Neuron (in vitro differentiated cells): ENCODE measurements around the gene PDLIM4.

Source experiments
- H2AFZ ChIP-seq: one replicate; pipeline ENCODE4 v1.6.1; 2013; ENCODE audit warnings: low read depth, mild to moderate bottlenecking, inconsistent platforms, low read length, moderate library complexity
- H3K27me3 ChIP-seq: one replicate; pipeline ENCODE4 v1.6.1; 2013; ENCODE audit warnings: low read length; ENCODE audit not compliant: insufficient read depth
- H3K36me3 ChIP-seq: one replicate; pipeline ENCODE4 v1.6.1; 2013; ENCODE audit warnings: low read length; ENCODE audit not compliant: insufficient read depth
- H3K4me1 ChIP-seq: one replicate; pipeline ENCODE4 v1.6.1; 2013; ENCODE audit warnings: low read length; ENCODE audit not compliant: insufficient read depth
- H3K4me3 ChIP-seq: 2 replicates; pipeline ENCODE4 v1.5.1; 2013; ENCODE audit warnings: mild to moderate bottlenecking, low read length, moderate library complexity
- H3K9me3 ChIP-seq: one replicate; pipeline ENCODE4 v1.6.1; 2013; ENCODE audit warnings: low read length

PDLIM4 gene

GRCh38 chr5:132233081-132233480, 24.4 kb upstream of the PDLIM4 start:
- Histone ChIP-seq H3K36me3 (no peaks in the 10 kb centered on the region), H3K4me1 (no peaks in the 10 kb centered on the region), H3K27me3 (peaks cover 18% of the 10 kb centered on the region), H2AFZ (no peak overlapping the region), H3K4me3 (no peak overlapping the region), H3K9me3 (no peaks in the 10 kb centered on the region)

GRCh38 chr5:132233811-132234683, 23.4 kb upstream of the PDLIM4 start:
- Histone ChIP-seq H3K4me3 (no peak overlapping the region), H3K4me1 (no peaks in the 10 kb centered on the region), H3K9me3 (no peaks in the 10 kb centered on the region), H2AFZ (no peak overlapping the region), H3K36me3 (no peaks in the 10 kb centered on the region), H3K27me3 (peaks cover 16% of the 10 kb centered on the region)

GRCh38 chr5:132234684-132235062, 22.8 kb upstream of the PDLIM4 start:
- H3K4me3 ChIP-seq, result no peak overlapping the region
- H3K27me3 ChIP-seq, result peaks cover 10% of the 10 kb centered on the region
- H3K4me1 ChIP-seq, result no peaks in the 10 kb centered on the region
- no peak overlapping the region for H2AFZ ChIP-seq
- no peaks in the 10 kb centered on the region for H3K36me3 ChIP-seq
- H3K9me3 ChIP-seq, result no peaks in the 10 kb centered on the region

GRCh38 chr5:132235340-132235739, 22.2 kb upstream of the PDLIM4 start:
- H2AFZ ChIP-seq, result no peak overlapping the region
- no peaks in the 10 kb centered on the region for H3K9me3 ChIP-seq
- no peak overlapping the region for H3K4me3 ChIP-seq

GRCh38 chr5:132237141-132237540, 20.4 kb upstream of the PDLIM4 start:
- no peaks in the 10 kb centered on the region for H3K36me3 ChIP-seq
- H3K4me3 ChIP-seq, result no peak overlapping the region
- no peaks in the 10 kb centered on the region for H3K9me3 ChIP-seq
- peaks cover 6% of the 10 kb centered on the region for H3K27me3 ChIP-seq
- H3K4me1 ChIP-seq, result no peaks in the 10 kb centered on the region
- no peak overlapping the region for H2AFZ ChIP-seq

More at GRCh38 chr5:132235340-132235739, 22.2 kb upstream of the PDLIM4 start:
- no peaks in the 10 kb centered on the region for H3K36me3 ChIP-seq
- no peaks in the 10 kb centered on the region for H3K4me1 ChIP-seq
- peaks cover 8% of the 10 kb centered on the region for H3K27me3 ChIP-seq

- H3K27me3 ChIP-seq, result peaks cover 3% of the 10 kb centered on the region
- no peak overlapping the region for H2AFZ ChIP-seq
- H3K4me3 ChIP-seq, result no peak overlapping the region
- no peaks in the 10 kb centered on the region for H3K9me3 ChIP-seq
- H3K4me1 ChIP-seq, result no peaks in the 10 kb centered on the region
- H3K36me3 ChIP-seq, result no peaks in the 10 kb centered on the region
Measured at GRCh38 chr5:132237670-132238069, 19.8 kb upstream of the PDLIM4 start.

- Histone ChIP-seq H3K4me1 (no peaks in the 10 kb centered on the region), H3K4me3 (no peak overlapping the region), H3K9me3 (no peaks in the 10 kb centered on the region), H2AFZ (no peak overlapping the region), H3K27me3 (no peaks in the 10 kb centered on the region), H3K36me3 (no peaks in the 10 kb centered on the region)
Measured at GRCh38 chr5:132238169-132238744, 19.2 kb upstream of the PDLIM4 start.

GRCh38 chr5:132238901-132239500, 18.5 kb upstream of the PDLIM4 start:
- H3K9me3 ChIP-seq, result no peaks in the 10 kb centered on the region
- H3K4me3 ChIP-seq, result no peak overlapping the region
- no peaks in the 10 kb centered on the region for H3K27me3 ChIP-seq
- H2AFZ ChIP-seq, result no peak overlapping the region
- H3K4me1 ChIP-seq, result no peaks in the 10 kb centered on the region
- H3K36me3 ChIP-seq, result no peaks in the 10 kb centered on the region

GRCh38 chr5:132239776-132240175, 17.7 kb upstream of the PDLIM4 start:
- Histone ChIP-seq H3K4me3 (no peak overlapping the region), H3K27me3 (no peaks in the 10 kb centered on the region), H2AFZ (no peak overlapping the region), H3K9me3 (no peaks in the 10 kb centered on the region), H3K36me3 (no peaks in the 10 kb centered on the region), H3K4me1 (no peaks in the 10 kb centered on the region)

- Histone ChIP-seq H2AFZ (no peak overlapping the region), H3K27me3 (no peaks in the 10 kb centered on the region), H3K4me1 (no peaks in the 10 kb centered on the region), H3K36me3 (no peaks in the 10 kb centered on the region), H3K9me3 (no peaks in the 10 kb centered on the region), H3K4me3 (no peak overlapping the region)
Measured at GRCh38 chr5:132243366-132243977, 14.0 kb upstream of the PDLIM4 start.

- Histone ChIP-seq H3K36me3 (no peaks in the 10 kb centered on the region), H3K4me1 (no peaks in the 10 kb centered on the region), H3K9me3 (no peaks in the 10 kb centered on the region), H2AFZ (no peak overlapping the region), H3K4me3 (no peak overlapping the region), H3K27me3 (no peaks in the 10 kb centered on the region)
Measured at GRCh38 chr5:132245593-132245992, 11.9 kb upstream of the PDLIM4 start.

- Histone ChIP-seq H3K4me1 (no peaks in the 10 kb centered on the region), H2AFZ (no peak overlapping the region), H3K9me3 (no peaks in the 10 kb centered on the region), H3K4me3 (no peak overlapping the region), H3K27me3 (no peaks in the 10 kb centered on the region), H3K36me3 (no peaks in the 10 kb centered on the region)
Measured at GRCh38 chr5:132246806-132247205, 10.7 kb upstream of the PDLIM4 start.

- no peak overlapping the region for H3K4me3 ChIP-seq
- H3K4me1 ChIP-seq, result no peaks in the 10 kb centered on the region
- no peaks in the 10 kb centered on the region for H3K36me3 ChIP-seq
- no peaks in the 10 kb centered on the region for H3K27me3 ChIP-seq
- no peak overlapping the region for H2AFZ ChIP-seq
- no peaks in the 10 kb centered on the region for H3K9me3 ChIP-seq
Measured at GRCh38 chr5:132250547-132250946, 6.9 kb upstream of the PDLIM4 start.
